ENCODE data around the gene ITGA1. TPM values are rescaled to one million over a fixed set of nuclear protein-coding genes. Genes with fewer than 3 reads are reported as not detected.

The ITGA1 gene
- total and polyA plus RNA-seq, 2 of the 13 experiments (the other 11 are each of a cell fraction or from before 2014, with no cell fraction given) = 23.1 to 28.6 TPM

DNA sequence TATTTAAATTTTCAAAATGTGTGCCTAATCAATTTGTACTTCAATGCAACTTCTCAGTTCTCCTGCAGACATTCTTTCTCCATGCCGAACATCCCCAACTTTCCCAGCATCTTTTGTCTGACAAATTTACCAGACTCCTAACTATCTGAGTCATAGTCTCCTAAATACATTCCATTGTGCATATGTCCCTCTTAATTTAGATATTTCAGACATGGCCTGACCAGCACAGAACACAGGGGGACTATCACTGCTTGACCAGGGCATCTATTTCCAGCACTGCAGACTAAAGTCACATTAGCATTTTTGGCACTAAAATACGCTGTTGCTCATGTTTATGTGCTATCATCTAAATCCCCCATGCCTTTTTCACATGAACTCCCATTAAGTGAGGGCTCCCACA is 71.9 kb downstream of the ITGA1 start:
- no peak overlapping the region for H3K4me3 ChIP-seq (replicated peaks in 1 of 3; ENCODE audit: insufficient read depth in 1 of 3, low read depth in 2 of 3, low read length in 3 of 3)
- no peak overlapping the region for H3K27ac ChIP-seq (ENCODE audit: extremely low read length, insufficient read depth, low read length)
- in situ Hi-C loops (cut with HindIII; ENCODE audit: extremely low pct_ligation_motif_present, low pct_unique_long_range_greater_than_20kb) (no loop called here), intact Hi-C loops (cut with micrococcal nuclease; ENCODE audit: unreplicated experiment) (no loop called here)
- no peak overlapping the region for H3K9ac ChIP-seq (ENCODE audit: insufficient read depth, low read depth, low read length)
- FAIRE-seq (no peak), DNase-seq (ENCODE audit: low spot score) (no peak), ATAC-seq (no peak)
- no peaks in the 10 kb centered on the region for H3K4me1 ChIP-seq (ENCODE audit: insufficient read depth, low read length)
- H3K4me2 ChIP-seq (ENCODE audit: low read depth, low read length) = no peak overlapping the region
- H2AFZ ChIP-seq (ENCODE audit: low read length) = no peak overlapping the region
- H3K36me3 ChIP-seq (replicated peaks in 1 of 2; ENCODE audit: control insufficient read depth in 1 of 2, insufficient read depth in 2 of 2, low read length in 2 of 2) = no peaks in the 10 kb centered on the region
- no peak for TF ChIP-seq SNRNP70 (IDR thresholded peaks at IDR 0.05; ENCODE audit: low read depth, low read length)
- no peak for TF ChIP-seq ZNF839 (CRISPR knock-in tag; IDR thresholded peaks at IDR 0.05; ENCODE audit: borderline replicate concordance)
- no peak for TF ChIP-seq KDM3A (CRISPR knock-in tag; IDR thresholded peaks at IDR 0.05; ENCODE audit: low read depth)
- no peak for TF ChIP-seq ZBTB44 (CRISPR knock-in tag; IDR thresholded peaks at IDR 0.05)
- TF ChIP-seq, protein P1, sequence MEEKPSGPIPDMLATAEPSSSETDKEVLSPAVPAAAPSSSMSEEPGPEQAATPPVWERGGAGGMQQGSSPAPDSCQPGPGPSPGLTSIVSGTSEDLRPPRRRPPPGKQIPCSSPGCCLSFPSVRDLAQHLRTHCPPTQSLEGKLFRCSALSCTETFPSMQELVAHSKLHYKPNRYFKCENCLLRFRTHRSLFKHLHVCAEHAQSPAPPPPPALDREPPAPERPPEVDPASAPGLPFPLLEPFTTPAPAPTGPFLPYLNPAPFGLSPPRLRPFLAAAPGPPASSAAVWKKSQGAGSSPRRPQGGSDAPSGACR (CRISPR knock-in tag; IDR thresholded peaks at IDR 0.05) = no peak
- TF ChIP-seq, protein P2, sequence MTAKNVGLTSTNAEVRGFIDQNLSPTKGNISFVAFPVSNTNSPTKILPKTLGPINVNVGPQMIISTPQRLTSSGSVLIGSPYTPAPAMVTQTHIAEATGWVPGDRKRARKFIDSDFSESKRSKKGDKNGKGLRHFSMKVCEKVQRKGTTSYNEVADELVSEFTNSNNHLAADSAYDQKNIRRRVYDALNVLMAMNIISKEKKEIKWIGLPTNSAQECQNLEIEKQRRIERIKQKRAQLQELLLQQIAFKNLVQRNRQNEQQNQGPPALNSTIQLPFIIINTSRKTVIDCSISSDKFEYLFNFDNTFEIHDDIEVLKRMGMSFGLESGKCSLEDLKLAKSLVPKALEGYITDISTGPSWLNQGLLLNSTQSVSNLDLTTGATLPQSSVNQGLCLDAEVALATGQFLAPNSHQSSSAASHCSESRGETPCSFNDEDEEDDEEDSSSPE (CRISPR knock-in tag; IDR thresholded peaks at IDR 0.05) = no peak
- TF ChIP-seq ZNF530 (CRISPR knock-in tag; IDR thresholded peaks at IDR 0.05; ENCODE audit: low read depth) = no peak
- TF ChIP-seq, protein P3, sequence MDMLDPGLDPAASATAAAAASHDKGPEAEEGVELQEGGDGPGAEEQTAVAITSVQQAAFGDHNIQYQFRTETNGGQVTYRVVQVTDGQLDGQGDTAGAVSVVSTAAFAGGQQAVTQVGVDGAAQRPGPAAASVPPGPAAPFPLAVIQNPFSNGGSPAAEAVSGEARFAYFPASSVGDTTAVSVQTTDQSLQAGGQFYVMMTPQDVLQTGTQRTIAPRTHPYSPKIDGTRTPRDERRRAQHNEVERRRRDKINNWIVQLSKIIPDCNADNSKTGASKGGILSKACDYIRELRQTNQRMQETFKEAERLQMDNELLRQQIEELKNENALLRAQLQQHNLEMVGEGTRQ (IDR thresholded peaks at IDR 0.05; ENCODE audit: low read depth, low read length) = no peak
- TF ChIP-seq, protein P3 (CRISPR knock-in tag; IDR thresholded peaks at IDR 0.05; ENCODE audit: borderline replicate concordance) = no peak
- TF ChIP-seq TARDBP (CRISPR knock-in tag; IDR thresholded peaks at IDR 0.05) = no peak
- TF ChIP-seq MED13 (CRISPR knock-in tag; IDR thresholded peaks at IDR 0.05) = no peak
- no peaks in the 10 kb centered on the region for H4K20me1 ChIP-seq (ENCODE audit: insufficient read depth, low read length)
- no peaks in the 10 kb centered on the region for H3K9me3 ChIP-seq (ENCODE audit: low read length)
- ChIA-PET POLR2A (no interaction called here), CTCF (ENCODE audit: low intra/inter-chr PET ratio, low total read pairs) (no interaction called here)
- H3K27me3 ChIP-seq (ENCODE audit: control insufficient read depth in 1 of 2, insufficient read depth in 2 of 2, low read length in 2 of 2) = no peaks in the 10 kb centered on the region
- no TSS peak for BruUV-seq (replicated peaks)
- H3K79me2 ChIP-seq (ENCODE audit: insufficient read depth, low read length) = no peaks in the 10 kb centered on the region
- 100% methylated on average over 2 of the region's 2 CpGs for WGBS (ENCODE audit: low lambda C conversion rate)

Measured in HepG2 (cell line).